ENCODE measurements around the gene MTFR1L. TPM values are rescaled to one million over a fixed set of nuclear protein-coding genes. Genes with fewer than 3 reads are reported as not detected.

The MTFR1L gene
- total RNA-seq, 1 donor from 2014 or later = 55.7 TPM

DNA sequence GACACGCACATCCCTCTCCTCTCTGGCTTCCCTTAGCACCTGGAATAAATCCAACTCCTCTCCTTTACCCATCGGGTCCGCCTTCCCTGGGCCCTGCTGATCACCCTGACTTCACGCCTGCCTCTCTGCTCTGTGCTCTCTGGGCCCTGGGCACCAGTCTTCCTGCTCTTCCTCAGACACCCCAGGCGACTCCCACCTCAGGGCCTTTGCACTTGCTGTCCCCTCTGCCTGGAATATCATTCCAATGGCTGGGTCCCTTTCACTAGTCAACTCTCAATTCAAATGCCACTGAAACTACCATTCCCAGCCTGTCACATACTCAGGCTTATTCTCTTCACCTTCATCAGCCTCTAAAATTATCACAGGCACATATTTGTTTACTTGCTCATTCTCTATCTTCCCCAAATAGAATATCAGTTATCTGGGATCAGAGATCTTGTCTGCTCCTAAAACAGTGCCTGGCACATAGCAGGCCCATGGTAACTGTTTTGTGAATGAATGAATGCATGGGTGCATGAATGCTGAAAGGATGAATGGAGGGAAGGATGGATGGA lies 47.0 kb upstream of the MTFR1L start:
- no peaks in the 10 kb centered on the region for H3K9me3 ChIP-seq
- no peak for DNase-seq (ENCODE audit: extremely low spot score in 2 of 2)
- peaks cover 32% of the 10 kb centered on the region for H3K4me1 ChIP-seq
- H3K27ac ChIP-seq = no peak overlapping the region
- intact Hi-C loops (cut with DNase I) = no loop called here
- no peaks in the 10 kb centered on the region for H3K27me3 ChIP-seq
- no peaks in the 10 kb centered on the region for H3K36me3 ChIP-seq
- TF ChIP-seq POLR2AphosphoS5 (IDR thresholded peaks at IDR 0.05; ENCODE audit: insufficient read depth in 1 of 2, low read depth in 1 of 2) (no peak), POLR2A (IDR thresholded peaks at IDR 0.05) (no peak), CTCF (IDR thresholded peaks at IDR 0.05) (no peak)
- H3K4me3 ChIP-seq = no peak overlapping the region

- DNase-seq (ENCODE audit: extremely low spot score in 2 of 2) = no peak
- no peaks in the 10 kb centered on the region for H3K27me3 ChIP-seq
- H3K9me3 ChIP-seq = no peaks in the 10 kb centered on the region
- intact Hi-C loops (cut with DNase I) = no loop called here
- no peak overlapping the region for H3K27ac ChIP-seq
- no peak for TF ChIP-seq CTCF (IDR thresholded peaks at IDR 0.05)
- no peak for TF ChIP-seq POLR2A (IDR thresholded peaks at IDR 0.05)
- no peak for TF ChIP-seq POLR2AphosphoS5 (IDR thresholded peaks at IDR 0.05; ENCODE audit: insufficient read depth in 1 of 2, low read depth in 1 of 2)
- H3K4me3 ChIP-seq = no peak overlapping the region
- H3K36me3 ChIP-seq = peaks cover 0 to under 1% of the 10 kb centered on the region in 2 donors
- peaks cover 32% of the 10 kb centered on the region for H3K4me1 ChIP-seq
Observed at GRCh38 chr1:25773441-25774125, 46.2 kb upstream of the MTFR1L start.

DNA sequence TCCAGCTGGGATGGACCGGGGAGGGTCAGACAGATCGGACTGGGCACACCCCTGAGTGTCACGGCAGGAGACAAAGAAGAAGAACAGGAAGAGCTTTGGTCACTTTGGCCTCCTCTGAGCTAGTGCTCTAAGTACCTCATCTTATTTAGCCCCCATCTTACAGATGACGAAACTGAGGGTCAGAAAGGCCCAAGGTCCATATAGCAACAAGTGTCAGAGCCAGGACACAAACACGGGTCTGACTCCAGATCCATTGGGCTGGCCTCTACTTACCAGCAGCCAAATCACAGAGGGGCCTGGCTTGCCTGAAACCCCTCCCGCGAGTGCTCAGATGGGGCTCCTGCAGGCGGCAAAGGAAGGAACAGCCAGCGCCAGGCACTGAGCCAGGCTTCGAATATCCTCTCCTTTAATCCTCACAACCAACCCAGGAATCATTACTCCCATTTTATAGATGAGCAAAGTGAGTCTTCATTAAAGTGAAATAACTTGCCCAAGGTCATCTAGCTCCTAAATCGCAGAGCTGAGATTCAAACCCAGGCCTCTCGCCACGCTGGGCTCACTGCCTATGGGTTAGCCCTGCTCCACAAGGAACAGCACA lies 45.4 kb upstream of the MTFR1L start:
- intact Hi-C loops (cut with DNase I) = no loop called here
- no peaks in the 10 kb centered on the region for H3K9me3 ChIP-seq
- no peak overlapping the region for H3K27ac ChIP-seq
- H3K36me3 ChIP-seq = peaks cover 0 to 4% of the 10 kb centered on the region in 2 donors
- TF ChIP-seq POLR2AphosphoS5 (IDR thresholded peaks at IDR 0.05; ENCODE audit: insufficient read depth in 1 of 2, low read depth in 1 of 2) (no peak), CTCF (IDR thresholded peaks at IDR 0.05) (no peak), POLR2A (IDR thresholded peaks at IDR 0.05) (no peak)
- no peak overlapping the region for H3K4me3 ChIP-seq
- peaks cover 32% of the 10 kb centered on the region for H3K4me1 ChIP-seq
- H3K27me3 ChIP-seq = no peaks in the 10 kb centered on the region
- no peak for DNase-seq (ENCODE audit: extremely low spot score in 2 of 2)

DNA sequence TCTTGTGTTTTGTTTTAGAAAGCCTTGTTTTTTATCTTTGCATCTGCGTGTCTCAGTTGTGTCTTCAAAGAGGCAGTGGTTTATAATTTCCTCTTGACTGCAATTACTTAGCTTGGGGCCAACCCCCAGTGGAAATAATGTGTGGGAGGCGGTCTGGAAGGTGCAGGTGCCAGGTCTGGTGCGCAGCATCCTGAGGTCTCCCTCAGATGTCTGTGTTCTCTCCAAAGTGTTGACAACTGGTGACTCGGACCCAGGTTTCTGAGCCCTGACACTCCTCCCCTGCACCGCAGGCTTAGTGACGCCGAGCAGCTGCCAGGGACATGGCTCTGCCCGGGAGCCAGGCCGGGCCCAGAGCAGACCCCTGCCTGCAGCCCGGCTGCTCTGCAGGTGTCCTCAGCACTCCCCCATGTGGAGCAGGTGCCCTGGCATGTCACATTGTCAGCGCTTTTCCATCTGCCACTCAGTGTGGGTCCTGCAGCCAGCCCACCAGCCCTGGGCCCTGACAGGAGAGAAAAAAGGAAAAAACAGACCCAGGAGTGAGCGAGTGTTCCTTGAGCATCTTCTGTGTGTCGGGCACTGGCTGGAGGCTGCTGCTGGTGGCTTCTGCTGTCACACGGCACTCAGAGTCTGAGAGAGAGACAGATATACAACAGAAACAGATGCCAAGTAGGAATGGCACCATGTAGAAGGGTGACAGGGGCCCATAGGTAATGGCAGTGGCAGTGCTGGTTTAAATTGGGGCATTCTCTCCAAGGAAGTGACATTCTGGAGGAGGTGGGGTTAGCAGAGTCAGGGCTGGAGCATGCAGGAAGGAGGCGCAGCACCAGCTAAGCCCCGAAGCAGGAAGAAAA lies 44.6 kb upstream of the MTFR1L start:
- no peak overlapping the region for H3K4me3 ChIP-seq
- H3K9me3 ChIP-seq = no peaks in the 10 kb centered on the region
- intact Hi-C loops (cut with DNase I) = no loop called here
- H3K27ac ChIP-seq = no peak overlapping the region
- H3K4me1 ChIP-seq = peaks cover 29% of the 10 kb centered on the region
- H3K36me3 ChIP-seq = peaks cover 0 to 4% of the 10 kb centered on the region in 2 donors
- TF ChIP-seq POLR2AphosphoS5 (IDR thresholded peaks at IDR 0.05; ENCODE audit: insufficient read depth in 1 of 2, low read depth in 1 of 2) = no peak
- TF ChIP-seq POLR2A (IDR thresholded peaks at IDR 0.05) = no peak
- no peak for TF ChIP-seq CTCF (IDR thresholded peaks at IDR 0.05)
- H3K27me3 ChIP-seq = no peaks in the 10 kb centered on the region
- DNase-seq (ENCODE audit: extremely low spot score in 2 of 2) = no peak

Measured in vagina (tissue), 2 donors.